MCF 10A (cell line): ENCODE results near the gene RAE1. TPM values are rescaled to one million over a fixed set of nuclear protein-coding genes. Genes with fewer than 3 reads are reported as not detected.

Experiments
- BruUV-seq: library from RNA; stranded (reverse); fragments of 400-500 nt; replicated peaks from 2 replicates; lab custom pipeline; 2021; lab: Mats Ljungman, UMichigan
- CTCF ChIA-PET: fragments of 300-600 bp; sonication (Branson Sonifier 250); formaldehyde crosslinking; extraction: SDS; loops from one replicate; lab custom pipeline; 2021; ENCODE audit warnings: antibody characterized with exemption, inconsistent platforms; lab: Yijun Ruan, JAX
- POLR2A ChIA-PET: fragments of 300-600, 350-650 bp; sonication (Branson Sonifier 250); formaldehyde crosslinking; extraction: SDS; loops from one replicate; lab custom pipeline; 2020; ENCODE audit warnings: antibody characterized with exemption, inconsistent platforms; lab: Yijun Ruan, JAX
- DNase-seq: peaks from one replicate; pipeline ENCODE4 v3.0.0-alpha.2; 2018; ENCODE audit not compliant: unreplicated experiment
- H3K27ac Mint-ChIP-seq: one replicate; pipeline ENCODE4 v1.8.0; 2022; ENCODE audit warnings: mild to moderate bottlenecking, low read depth, mixed read lengths; ENCODE audit not compliant: unreplicated experiment
- H3K27me3 Mint-ChIP-seq: one replicate; pipeline ENCODE4 v1.8.0; 2022; ENCODE audit warnings: mixed read lengths; ENCODE audit not compliant: insufficient read depth, unreplicated experiment
- H3K36me3 Mint-ChIP-seq: one replicate; pipeline ENCODE4 v1.8.0; 2022; ENCODE audit warnings: mild to moderate bottlenecking, moderate library complexity, mixed read lengths; ENCODE audit not compliant: insufficient read depth, unreplicated experiment
- H3K4me1 Mint-ChIP-seq: one replicate; pipeline ENCODE4 v1.8.0; 2022; ENCODE audit warnings: mixed read lengths; ENCODE audit not compliant: insufficient read depth, unreplicated experiment
- H3K4me3 Mint-ChIP-seq: one replicate; pipeline ENCODE4 v1.8.0; 2022; ENCODE audit warnings: mild to moderate bottlenecking, moderate library complexity, mixed read lengths; ENCODE audit not compliant: unreplicated experiment
- H3K9me3 Mint-ChIP-seq: one replicate; pipeline ENCODE4 v1.8.0; 2022; ENCODE audit warnings: mixed read lengths; ENCODE audit not compliant: unreplicated experiment
- intact Hi-C: fragments of 100-400 bp; cut with micrococcal nuclease; formaldehyde crosslinking; loops from 2 replicates; pipeline ENCODE4 v1.14.1; 2022
- total RNA-seq: library from RNA; stranded (reverse); gene quantifications from 2 replicates; pipeline ENCODE4 v1.2.3, GENCODE V29; 2022
- TF ChIP-seq, protein P1 (sequence below): fragments of 200-600 bp; IDR thresholded peaks from one replicate; pipeline ENCODE4 v1.8.0; 2022; ENCODE audit warnings: antibody characterized with exemption, mild to moderate bottlenecking; ENCODE audit not compliant: unreplicated experiment

The RAE1 gene
- total RNA-seq, 1 experiment from 2014 or later, result 46.7 TPM

DNA sequence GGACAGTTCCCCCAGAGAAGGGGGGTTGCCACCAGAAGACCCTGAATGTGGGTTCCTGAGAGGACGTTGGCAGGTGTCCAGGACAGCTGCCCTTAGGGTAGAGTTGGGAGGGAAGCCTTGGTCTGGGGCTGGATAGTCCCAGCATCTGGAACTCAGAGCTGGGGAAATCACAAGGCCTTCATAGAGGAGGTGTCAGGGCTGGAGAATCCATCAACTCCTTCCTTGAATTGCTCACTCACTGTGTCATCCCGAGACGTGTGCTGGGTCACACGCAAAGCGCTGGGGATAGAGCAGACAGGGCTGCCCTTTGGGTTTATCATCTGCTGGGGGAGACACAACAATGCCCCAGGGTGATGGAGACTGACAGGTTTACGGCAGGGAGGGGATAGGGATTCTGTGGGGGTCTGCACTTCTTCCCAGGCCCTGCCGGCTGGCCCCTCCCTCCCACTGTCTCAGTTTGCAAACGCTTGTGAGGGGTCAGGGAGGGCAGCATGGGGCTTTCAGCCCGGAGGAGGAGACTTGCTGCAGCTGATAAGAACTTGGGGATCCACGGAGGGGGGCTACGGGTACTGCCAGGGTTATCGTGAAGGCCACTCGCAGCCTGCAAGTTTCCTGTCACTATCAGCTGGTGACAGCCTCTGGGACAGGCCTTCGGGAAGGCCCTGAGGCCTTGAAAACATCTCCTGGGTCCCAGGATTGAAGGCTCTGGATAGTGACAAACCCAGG lies 58.8 kb downstream of the RAE1 start:
- H3K4me1 Mint-ChIP-seq, result no peaks in the 10 kb centered on the region
- H3K4me3 Mint-ChIP-seq, result no peak overlapping the region
- ChIA-PET CTCF (interaction anchor here (0.6 to 1.0 kb wide), 2 partner anchors 61 to 94 kb away, joined by 3 read pairs; no protein-coding TSS in a partner anchor), POLR2A (no interaction called here)
- TF ChIP-seq, protein P1, sequence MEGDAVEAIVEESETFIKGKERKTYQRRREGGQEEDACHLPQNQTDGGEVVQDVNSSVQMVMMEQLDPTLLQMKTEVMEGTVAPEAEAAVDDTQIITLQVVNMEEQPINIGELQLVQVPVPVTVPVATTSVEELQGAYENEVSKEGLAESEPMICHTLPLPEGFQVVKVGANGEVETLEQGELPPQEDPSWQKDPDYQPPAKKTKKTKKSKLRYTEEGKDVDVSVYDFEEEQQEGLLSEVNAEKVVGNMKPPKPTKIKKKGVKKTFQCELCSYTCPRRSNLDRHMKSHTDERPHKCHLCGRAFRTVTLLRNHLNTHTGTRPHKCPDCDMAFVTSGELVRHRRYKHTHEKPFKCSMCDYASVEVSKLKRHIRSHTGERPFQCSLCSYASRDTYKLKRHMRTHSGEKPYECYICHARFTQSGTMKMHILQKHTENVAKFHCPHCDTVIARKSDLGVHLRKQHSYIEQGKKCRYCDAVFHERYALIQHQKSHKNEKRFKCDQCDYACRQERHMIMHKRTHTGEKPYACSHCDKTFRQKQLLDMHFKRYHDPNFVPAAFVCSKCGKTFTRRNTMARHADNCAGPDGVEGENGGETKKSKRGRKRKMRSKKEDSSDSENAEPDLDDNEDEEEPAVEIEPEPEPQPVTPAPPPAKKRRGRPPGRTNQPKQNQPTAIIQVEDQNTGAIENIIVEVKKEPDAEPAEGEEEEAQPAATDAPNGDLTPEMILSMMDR, result no peak
- H3K36me3 Mint-ChIP-seq, result no peaks in the 10 kb centered on the region
- no peaks in the 10 kb centered on the region for H3K27me3 Mint-ChIP-seq
- no peaks in the 10 kb centered on the region for H3K9me3 Mint-ChIP-seq
- H3K27ac Mint-ChIP-seq, result no peak overlapping the region
- no TSS peak for BruUV-seq
- no peak for DNase-seq
- intact Hi-C loops, result no loop called here

DNA sequence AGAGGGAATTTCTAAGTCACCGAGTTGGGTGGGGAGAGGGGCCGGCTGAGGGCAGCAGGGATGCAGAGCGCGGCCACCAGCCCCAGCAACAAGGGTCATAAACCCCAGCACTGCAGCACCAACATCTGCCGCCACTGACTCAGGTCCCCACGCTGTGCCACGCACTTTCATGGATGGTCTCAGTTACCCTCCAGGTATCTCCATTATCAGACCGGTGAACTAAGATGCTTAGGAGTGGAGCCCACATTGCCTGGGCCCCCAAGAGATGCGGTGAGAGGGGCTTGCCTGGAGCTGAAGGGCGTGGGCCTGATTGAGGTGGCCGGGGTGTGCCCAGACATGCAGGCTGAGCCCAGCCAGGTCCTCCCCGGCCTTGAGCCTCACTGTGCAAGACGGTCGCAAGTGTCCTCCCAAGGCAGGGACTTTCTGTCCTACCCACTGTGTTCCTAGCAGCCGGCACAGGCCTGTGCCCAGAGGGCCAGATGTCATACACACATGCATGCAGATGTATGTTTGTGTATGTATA lies 59.4 kb downstream of the RAE1 start:
- Mint-ChIP-seq H3K4me3 (no peak overlapping the region), H3K9me3 (no peaks in the 10 kb centered on the region), H3K27me3 (no peaks in the 10 kb centered on the region), H3K36me3 (no peaks in the 10 kb centered on the region), H3K27ac (no peak overlapping the region), H3K4me1 (no peaks in the 10 kb centered on the region)
- no TSS peak for BruUV-seq
- ChIA-PET POLR2A (no interaction called here), CTCF (no interaction called here)
- intact Hi-C loops, result no loop called here
- DNase-seq, result no peak
- TF ChIP-seq, protein P1, result no peak

DNA sequence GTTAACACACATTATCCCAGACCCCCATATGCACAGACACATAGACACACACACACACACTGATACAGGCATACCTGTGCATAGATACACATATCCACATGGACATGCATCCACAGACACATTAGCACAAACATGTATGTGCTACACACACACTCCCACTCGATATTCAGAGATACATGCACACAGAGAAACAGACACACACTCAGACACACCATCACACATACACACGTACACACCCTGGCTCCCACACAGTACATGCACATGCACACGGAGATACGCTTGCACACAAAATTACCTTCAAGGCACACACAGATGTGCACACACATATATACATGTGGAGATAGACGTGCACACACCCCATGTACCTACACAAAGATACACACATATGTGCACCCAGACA lies 59.9 kb downstream of the RAE1 start:
- ChIA-PET CTCF (no interaction called here), POLR2A (no interaction called here)
- H3K4me3 Mint-ChIP-seq, result no peak overlapping the region

More for the DNA sequence above, 59.9 kb downstream of the RAE1 start:
- TF ChIP-seq, protein P1, result no peak
- no peak for DNase-seq
- Mint-ChIP-seq H3K4me1 (no peaks in the 10 kb centered on the region), H3K36me3 (no peaks in the 10 kb centered on the region), H3K9me3 (no peaks in the 10 kb centered on the region), H3K27ac (no peak overlapping the region), H3K27me3 (no peaks in the 10 kb centered on the region)
- intact Hi-C loops, result no loop called here
- no TSS peak for BruUV-seq
